Ramos (cell line): ENCODE results near the gene CIB1.
"Not testable (repeated sequence)": the region's sequence is repeated elsewhere in the genome, so short reads cannot be mapped to it uniquely, and the experiment has no call there.

ENCODE experiments used
- in situ Hi-C: fragments of 300-500 bp; cut with MboI; formaldehyde crosslinking; loops from one replicate; pipeline ENCODE4 v1.14.3; 2022; ENCODE audit warnings: low sequenced_read_pairs; ENCODE audit not compliant: unreplicated experiment

The CIB1 gene

GRCh38 chr15:90201130-90201943 lies 32.4 kb downstream of the CIB1 start, which contains the start of gene SEMA4B:
SEMA4B (plus strand) TSS chr15:90201330; CDS start chr15:90201579, 249 bp downstream.
- in situ Hi-C loops = no loop called here

- in situ Hi-C loops = no loop called here
Measured at GRCh38 chr15:90200534-90201129, 33.1 kb downstream of the CIB1 start.

GRCh38 chr15:90194655-90195054 lies 39.1 kb downstream of the CIB1 start:
- in situ Hi-C loops = no loop called here

GRCh38 chr15:90192961-90193786 lies 40.6 kb downstream of the CIB1 start:
- in situ Hi-C loops = no loop called here

- in situ Hi-C loops = no loop called here
Measured at GRCh38 chr15:90191794-90192509, 41.8 kb downstream of the CIB1 start.

- in situ Hi-C loops = no loop called here
Measured at GRCh38 chr15:90191344-90191687, 42.4 kb downstream of the CIB1 start.

- in situ Hi-C loops = no loop called here
Measured at GRCh38 chr15:90190606-90191343, 43.0 kb downstream of the CIB1 start.

GRCh38 chr15:90189781-90190467 lies 43.8 kb downstream of the CIB1 start:
- in situ Hi-C loops = no loop called here

- in situ Hi-C loops = no loop called here
Measured at GRCh38 chr15:90188914-90189748, 44.6 kb downstream of the CIB1 start.

GRCh38 chr15:90188065-90188464 lies 45.7 kb downstream of the CIB1 start:
- in situ Hi-C loops = not testable (repeated sequence)

GRCh38 chr15:90187257-90187868 lies 46.4 kb downstream of the CIB1 start:
- in situ Hi-C loops = no loop called here

GRCh38 chr15:90184786-90185704 lies 48.7 kb downstream of the CIB1 start:
- in situ Hi-C loops = no loop called here

- in situ Hi-C loops = no loop called here
Measured at GRCh38 chr15:90184119-90184785, 49.5 kb downstream of the CIB1 start.

GRCh38 chr15:90181776-90182175 lies 52.0 kb downstream of the CIB1 start:
- in situ Hi-C loops = no loop called here
